Measurements from ENCODE around the gene TMEM120B. TPM values are rescaled to one million over a fixed set of nuclear protein-coding genes. Genes with fewer than 3 reads are reported as not detected.

Gene TMEM120B
- total and polyA plus RNA-seq, 2 of the 13 experiments (the other 11 are each of a cell fraction or from before 2014, with no cell fraction given) = 7.1 to 12.9 TPM

DNA sequence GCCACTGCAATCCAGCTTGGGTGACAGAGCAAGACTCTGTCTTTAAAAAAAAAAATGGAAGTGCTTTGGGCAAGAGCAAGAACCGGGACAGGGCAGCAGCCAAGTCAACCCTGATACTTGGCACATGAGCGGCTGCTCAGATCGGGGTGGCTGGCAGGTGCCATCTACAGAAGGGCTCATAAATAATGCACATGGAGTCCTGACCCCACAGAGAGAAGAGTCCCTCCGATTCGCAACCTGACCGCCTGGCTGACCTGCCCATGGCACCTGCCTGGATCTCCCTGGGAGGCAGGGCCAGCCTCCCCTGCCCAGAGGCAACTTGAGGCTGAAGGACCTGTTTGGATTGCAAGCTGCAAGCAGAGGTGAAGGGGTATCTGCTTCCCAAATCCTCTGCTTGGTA lies 9.6 kb upstream of the TMEM120B start:
- H3K9me3 ChIP-seq (ENCODE audit: low read length) = no peaks in the 10 kb centered on the region
- ATAC-seq (no peak), FAIRE-seq (no peak), DNase-seq (ENCODE audit: low spot score) (no peak)
- H3K4me3 ChIP-seq (replicated peaks in 1 of 3; ENCODE audit: insufficient read depth in 1 of 3, low read depth in 2 of 3, low read length in 3 of 3) = no peak overlapping the region
- TF ChIP-seq ZNF124 (CRISPR knock-in tag; IDR thresholded peaks at IDR 0.05) (no peak), ONECUT2 (CRISPR knock-in tag; IDR thresholded peaks at IDR 0.05) (no peak), NPAS2 (CRISPR knock-in tag; IDR thresholded peaks at IDR 0.05; ENCODE audit: borderline replicate concordance) (no peak), ZNF879 (CRISPR knock-in tag; IDR thresholded peaks at IDR 0.05) (no peak), MAF1 (CRISPR knock-in tag; IDR thresholded peaks at IDR 0.05; ENCODE audit: borderline replicate concordance) (no peak), RARG (CRISPR knock-in tag; IDR thresholded peaks at IDR 0.05; ENCODE audit: low read depth) (no peak)
- TF ChIP-seq, protein P1, sequence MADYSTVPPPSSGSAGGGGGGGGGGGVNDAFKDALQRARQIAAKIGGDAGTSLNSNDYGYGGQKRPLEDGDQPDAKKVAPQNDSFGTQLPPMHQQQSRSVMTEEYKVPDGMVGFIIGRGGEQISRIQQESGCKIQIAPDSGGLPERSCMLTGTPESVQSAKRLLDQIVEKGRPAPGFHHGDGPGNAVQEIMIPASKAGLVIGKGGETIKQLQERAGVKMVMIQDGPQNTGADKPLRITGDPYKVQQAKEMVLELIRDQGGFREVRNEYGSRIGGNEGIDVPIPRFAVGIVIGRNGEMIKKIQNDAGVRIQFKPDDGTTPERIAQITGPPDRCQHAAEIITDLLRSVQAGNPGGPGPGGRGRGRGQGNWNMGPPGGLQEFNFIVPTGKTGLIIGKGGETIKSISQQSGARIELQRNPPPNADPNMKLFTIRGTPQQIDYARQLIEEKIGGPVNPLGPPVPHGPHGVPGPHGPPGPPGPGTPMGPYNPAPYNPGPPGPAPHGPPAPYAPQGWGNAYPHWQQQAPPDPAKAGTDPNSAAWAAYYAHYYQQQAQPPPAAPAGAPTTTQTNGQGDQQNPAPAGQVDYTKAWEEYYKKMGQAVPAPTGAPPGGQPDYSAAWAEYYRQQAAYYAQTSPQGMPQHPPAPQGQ (CRISPR knock-in tag; IDR thresholded peaks at IDR 0.05; ENCODE audit: borderline replicate concordance) = no peak
- TF ChIP-seq, protein P2, sequence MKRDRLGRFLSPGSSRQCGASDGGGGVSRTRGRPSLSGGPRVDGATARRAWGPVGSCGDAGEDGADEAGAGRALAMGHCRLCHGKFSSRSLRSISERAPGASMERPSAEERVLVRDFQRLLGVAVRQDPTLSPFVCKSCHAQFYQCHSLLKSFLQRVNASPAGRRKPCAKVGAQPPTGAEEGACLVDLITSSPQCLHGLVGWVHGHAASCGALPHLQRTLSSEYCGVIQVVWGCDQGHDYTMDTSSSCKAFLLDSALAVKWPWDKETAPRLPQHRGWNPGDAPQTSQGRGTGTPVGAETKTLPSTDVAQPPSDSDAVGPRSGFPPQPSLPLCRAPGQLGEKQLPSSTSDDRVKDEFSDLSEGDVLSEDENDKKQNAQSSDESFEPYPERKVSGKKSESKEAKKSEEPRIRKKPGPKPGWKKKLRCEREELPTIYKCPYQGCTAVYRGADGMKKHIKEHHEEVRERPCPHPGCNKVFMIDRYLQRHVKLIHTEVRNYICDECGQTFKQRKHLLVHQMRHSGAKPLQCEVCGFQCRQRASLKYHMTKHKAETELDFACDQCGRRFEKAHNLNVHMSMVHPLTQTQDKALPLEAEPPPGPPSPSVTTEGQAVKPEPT (CRISPR knock-in tag; IDR thresholded peaks at IDR 0.05; ENCODE audit: low read depth) = no peak
- TF ChIP-seq, protein P3, sequence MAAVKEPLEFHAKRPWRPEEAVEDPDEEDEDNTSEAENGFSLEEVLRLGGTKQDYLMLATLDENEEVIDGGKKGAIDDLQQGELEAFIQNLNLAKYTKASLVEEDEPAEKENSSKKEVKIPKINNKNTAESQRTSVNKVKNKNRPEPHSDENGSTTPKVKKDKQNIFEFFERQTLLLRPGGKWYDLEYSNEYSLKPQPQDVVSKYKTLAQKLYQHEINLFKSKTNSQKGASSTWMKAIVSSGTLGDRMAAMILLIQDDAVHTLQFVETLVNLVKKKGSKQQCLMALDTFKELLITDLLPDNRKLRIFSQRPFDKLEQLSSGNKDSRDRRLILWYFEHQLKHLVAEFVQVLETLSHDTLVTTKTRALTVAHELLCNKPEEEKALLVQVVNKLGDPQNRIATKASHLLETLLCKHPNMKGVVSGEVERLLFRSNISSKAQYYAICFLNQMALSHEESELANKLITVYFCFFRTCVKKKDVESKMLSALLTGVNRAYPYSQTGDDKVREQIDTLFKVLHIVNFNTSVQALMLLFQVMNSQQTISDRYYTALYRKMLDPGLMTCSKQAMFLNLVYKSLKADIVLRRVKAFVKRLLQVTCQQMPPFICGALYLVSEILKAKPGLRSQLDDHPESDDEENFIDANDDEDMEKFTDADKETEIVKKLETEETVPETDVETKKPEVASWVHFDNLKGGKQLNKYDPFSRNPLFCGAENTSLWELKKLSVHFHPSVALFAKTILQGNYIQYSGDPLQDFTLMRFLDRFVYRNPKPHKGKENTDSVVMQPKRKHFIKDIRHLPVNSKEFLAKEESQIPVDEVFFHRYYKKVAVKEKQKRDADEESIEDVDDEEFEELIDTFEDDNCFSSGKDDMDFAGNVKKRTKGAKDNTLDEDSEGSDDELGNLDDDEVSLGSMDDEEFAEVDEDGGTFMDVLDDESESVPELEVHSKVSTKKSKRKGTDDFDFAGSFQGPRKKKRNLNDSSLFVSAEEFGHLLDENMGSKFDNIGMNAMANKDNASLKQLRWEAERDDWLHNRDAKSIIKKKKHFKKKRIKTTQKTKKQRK (IDR thresholded peaks at IDR 0.05; ENCODE audit: low read length) = no peak
- TF ChIP-seq, protein P4, sequence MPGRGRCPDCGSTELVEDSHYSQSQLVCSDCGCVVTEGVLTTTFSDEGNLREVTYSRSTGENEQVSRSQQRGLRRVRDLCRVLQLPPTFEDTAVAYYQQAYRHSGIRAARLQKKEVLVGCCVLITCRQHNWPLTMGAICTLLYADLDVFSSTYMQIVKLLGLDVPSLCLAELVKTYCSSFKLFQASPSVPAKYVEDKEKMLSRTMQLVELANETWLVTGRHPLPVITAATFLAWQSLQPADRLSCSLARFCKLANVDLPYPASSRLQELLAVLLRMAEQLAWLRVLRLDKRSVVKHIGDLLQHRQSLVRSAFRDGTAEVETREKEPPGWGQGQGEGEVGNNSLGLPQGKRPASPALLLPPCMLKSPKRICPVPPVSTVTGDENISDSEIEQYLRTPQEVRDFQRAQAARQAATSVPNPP (CRISPR knock-in tag; IDR thresholded peaks at IDR 0.05) = no peak
- ChIA-PET POLR2A (interaction anchor here (1.4 kb wide), 1 partner anchor 9 kb away, joined by 3 read pairs; no protein-coding TSS in a partner anchor), CTCF (ENCODE audit: low intra/inter-chr PET ratio, low total read pairs) (no interaction called here)
- no TSS peak for BruUV-seq (replicated peaks)
- H2AFZ ChIP-seq (ENCODE audit: low read length) = no peak overlapping the region
- 0 out of 2 replicates have a peak, but pooled peaks cover 3% of the 10 kb centered on the region for H3K4me1 ChIP-seq (ENCODE audit: insufficient read depth, low read length)
- in situ Hi-C loops (cut with HindIII; ENCODE audit: extremely low pct_ligation_motif_present, low pct_unique_long_range_greater_than_20kb) (no loop called here), intact Hi-C loops (cut with micrococcal nuclease; ENCODE audit: unreplicated experiment) (no loop called here)
- no peaks in the 10 kb centered on the region for H3K79me2 ChIP-seq (ENCODE audit: insufficient read depth, low read length)
- no peak overlapping the region for H3K27ac ChIP-seq (ENCODE audit: extremely low read length, insufficient read depth, low read length)
- no peak overlapping the region for H3K9ac ChIP-seq (ENCODE audit: insufficient read depth, low read depth, low read length)
- peaks cover 0 to 3% of the 10 kb centered on the region in 2 experiments; a peak in 1 of 5 replicates for H3K27me3 ChIP-seq (ENCODE audit: control insufficient read depth in 1 of 2, insufficient read depth in 2 of 2, low read length in 2 of 2)
- H3K36me3 ChIP-seq (replicated peaks in 1 of 2; ENCODE audit: control insufficient read depth in 1 of 2, insufficient read depth in 2 of 2, low read length in 2 of 2) = no peaks in the 10 kb centered on the region
- H4K20me1 ChIP-seq (ENCODE audit: insufficient read depth, low read length) = no peaks in the 10 kb centered on the region
- H3K4me2 ChIP-seq (ENCODE audit: low read depth, low read length) = no peak overlapping the region
- 69% methylated on average over 3 of the region's 6 CpGs for WGBS (ENCODE audit: low lambda C conversion rate)
